ENCODE results near the gene NUP210L.

- TF ChIP-seq FOXP2 (optimal IDR thresholded peaks at IDR 0.05; ENCODE audit: control extremely low read depth, extremely low read length, insufficient read depth), result no peak
- TF ChIP-seq EZH2 (IDR thresholded peaks at IDR 0.05), result no peak
- TF ChIP-seq POLR2AphosphoS5 (IDR thresholded peaks at IDR 0.05; ENCODE audit: borderline replicate concordance, low read depth, low read length), result no peak
Measured at GRCh38 chr1:153973525-153973924, 181.3 kb downstream of the NUP210L start.

Data from SK-N-MC (cell line).